SK-N-SH (cell line): ENCODE measurements around the gene ZNF219.

ENCODE experiments used
- CTCF ChIP-seq: fragments of 200-600 bp; sonication (generic); IDR thresholded peaks from 2 replicates; pipeline ENCODE4 v1.6.1; 2017; ENCODE audit warnings: antibody characterized with exemption, mild to moderate bottlenecking, moderate library complexity
- FOSL2 ChIP-seq: IDR thresholded peaks from 2 replicates; pipeline ENCODE4 v1.4.0; 2012; ENCODE audit warnings: low read depth, mild to moderate bottlenecking, moderate library complexity, borderline replicate concordance
- GABPA ChIP-seq: IDR thresholded peaks from 2 replicates; pipeline ENCODE4 v1.4.0; 2012; ENCODE audit warnings: low read depth, mild to moderate bottlenecking
- POLR2AphosphoS5 ChIP-seq: IDR thresholded peaks from 2 replicates; pipeline ENCODE4 v1.6.1; 2012; ENCODE audit warnings: low read depth, low read length

GRCh38 chr14:21096438-21096837 is 2.0 kb downstream of the ZNF219 start:
- TF ChIP-seq POLR2AphosphoS5 (no peak), CTCF (no peak), GABPA (no peak), FOSL2 (no peak)
